ENCODE results near the gene OXTR.
"Not testable (repeated sequence)": the region's sequence is repeated elsewhere in the genome, so short reads cannot be mapped to it uniquely, and the experiment has no call there.

OXTR gene

DNA sequence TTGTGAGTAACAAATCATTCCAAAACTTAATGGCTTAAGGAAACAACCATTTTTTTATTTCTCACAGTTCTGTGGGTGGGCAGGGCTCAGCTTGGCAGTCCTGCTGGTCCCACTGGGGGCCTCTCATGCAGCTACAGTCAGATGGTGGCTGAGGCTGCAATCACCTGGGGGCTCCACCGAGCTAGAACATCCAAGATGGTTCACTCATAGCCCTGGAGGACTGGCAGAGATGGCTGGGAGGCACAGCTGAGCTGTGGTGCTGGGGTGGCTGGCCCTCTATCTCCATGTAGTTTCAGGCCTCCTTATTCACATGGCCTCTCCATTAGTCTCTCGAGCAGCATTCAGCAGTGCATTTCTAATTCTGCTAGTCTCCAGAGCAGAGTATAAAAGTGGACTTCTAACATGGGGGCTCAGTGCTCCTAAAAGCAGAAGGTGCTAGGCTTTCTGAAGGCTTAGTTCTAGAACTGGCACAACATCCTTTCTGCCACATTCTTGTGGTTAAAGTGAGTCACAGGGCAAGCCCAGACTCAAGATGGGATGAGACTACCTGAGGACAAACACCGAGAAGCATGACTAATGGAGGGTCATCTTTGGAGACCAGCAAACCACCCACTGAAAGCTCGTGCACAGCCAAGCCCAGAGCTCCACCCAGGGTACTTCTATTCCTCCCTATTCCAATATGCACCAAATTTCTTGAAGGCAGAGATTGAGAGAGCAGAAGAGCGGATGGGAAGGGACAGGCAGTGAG lies 29.5 kb downstream of the OXTR start:
- DNase-seq = no peak

DNA sequence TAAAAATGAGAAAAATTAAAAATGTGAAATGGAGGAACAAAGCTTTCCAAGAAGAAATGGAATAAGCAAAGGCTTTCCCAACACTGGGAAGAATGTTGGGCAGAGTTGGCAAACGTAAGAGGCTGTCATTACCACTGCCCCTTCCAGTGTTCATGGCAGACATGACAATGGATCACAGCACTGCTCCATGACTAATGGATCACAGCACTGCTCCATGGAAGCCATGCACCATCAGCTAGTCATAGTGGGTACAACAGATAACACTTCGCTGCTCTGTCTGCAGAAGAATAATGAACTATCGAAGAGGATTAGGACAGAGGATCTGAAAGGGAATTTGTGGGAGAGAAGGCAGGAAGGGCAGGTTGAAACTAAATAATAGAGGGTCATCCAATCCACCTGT lies 30.8 kb downstream of the OXTR start:
- no peak for DNase-seq

DNA sequence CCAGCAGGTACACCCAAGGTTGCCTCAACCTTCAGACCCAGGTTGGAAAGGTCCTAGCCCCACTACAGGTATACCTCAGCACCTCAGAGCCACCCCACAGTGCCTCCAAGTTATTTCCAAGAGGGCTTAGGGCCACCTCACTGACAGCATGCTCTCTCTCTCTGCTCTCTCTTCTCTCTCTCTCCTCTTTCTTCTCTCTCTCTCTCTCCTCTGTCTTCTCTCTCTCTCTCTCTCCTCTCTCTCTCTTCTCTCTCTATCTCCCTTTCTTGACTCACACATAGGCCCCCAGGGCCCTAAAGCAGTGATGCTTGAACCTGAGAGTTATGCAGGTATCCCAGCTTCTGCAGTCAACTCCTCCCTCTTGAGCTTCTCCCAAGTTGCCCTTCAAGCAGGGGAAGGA lies 31.6 kb downstream of the OXTR start:
- no peak for DNase-seq

DNA sequence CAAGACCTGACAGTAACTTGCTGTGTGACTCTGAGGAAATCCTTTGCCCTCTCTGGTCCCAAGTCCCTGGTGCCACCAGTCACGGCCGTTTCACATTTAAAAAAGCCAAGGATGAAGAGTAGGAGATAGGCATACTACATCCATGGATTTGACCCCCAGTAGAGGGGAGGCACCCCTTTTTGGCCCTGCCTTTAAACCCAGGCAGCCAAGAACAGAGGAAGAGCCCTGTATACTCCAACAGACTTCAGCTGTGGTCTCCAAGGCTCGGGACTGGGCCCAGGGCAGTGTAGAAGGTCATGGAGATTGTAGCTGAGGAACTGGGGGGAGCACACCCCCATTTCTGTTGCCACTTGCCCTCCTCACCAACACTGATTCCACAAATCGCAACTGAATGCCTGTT lies 32.1 kb downstream of the OXTR start:
- no peak for DNase-seq

DNA sequence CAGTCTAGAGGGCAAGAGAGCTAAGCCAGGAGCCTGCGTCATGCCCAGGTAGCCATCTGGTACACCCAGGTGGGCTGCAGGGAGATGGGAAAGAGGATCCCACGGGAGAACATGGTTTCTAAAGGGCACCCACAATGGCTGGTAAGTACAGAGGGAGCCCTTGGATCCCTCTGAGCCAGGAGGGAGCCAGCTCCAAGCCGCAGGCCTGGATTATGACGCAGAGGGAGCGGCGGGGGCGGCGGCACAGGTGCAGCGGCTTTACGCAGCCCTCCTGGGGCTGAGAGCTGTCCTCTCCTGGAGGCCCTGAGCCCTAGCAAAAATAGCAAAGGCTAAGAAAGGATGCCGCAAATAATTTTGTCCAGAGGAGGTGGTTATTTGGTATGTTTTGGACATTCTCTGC lies 33.0 kb downstream of the OXTR start:
- DNase-seq = no peak

DNA sequence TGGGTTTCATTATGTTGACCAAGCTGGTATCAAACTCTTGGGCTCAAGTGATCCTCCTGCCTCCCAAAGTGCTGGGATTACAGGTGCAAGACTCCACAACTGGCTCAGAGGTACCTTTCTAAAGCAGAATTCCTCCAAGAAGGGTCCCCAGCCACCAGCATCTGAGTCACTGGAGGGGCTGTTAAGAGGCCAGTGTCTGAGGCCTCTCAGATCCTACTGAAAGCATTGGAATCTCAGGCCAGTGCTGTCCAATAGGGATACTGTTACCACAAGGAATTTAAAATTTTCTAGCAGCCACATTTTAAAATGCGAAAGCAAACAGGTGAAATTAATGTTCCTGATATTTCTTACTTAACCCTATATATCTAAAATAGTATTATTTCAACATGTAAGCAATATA lies 34.5 kb downstream of the OXTR start:
- DNase-seq = no peak

DNA sequence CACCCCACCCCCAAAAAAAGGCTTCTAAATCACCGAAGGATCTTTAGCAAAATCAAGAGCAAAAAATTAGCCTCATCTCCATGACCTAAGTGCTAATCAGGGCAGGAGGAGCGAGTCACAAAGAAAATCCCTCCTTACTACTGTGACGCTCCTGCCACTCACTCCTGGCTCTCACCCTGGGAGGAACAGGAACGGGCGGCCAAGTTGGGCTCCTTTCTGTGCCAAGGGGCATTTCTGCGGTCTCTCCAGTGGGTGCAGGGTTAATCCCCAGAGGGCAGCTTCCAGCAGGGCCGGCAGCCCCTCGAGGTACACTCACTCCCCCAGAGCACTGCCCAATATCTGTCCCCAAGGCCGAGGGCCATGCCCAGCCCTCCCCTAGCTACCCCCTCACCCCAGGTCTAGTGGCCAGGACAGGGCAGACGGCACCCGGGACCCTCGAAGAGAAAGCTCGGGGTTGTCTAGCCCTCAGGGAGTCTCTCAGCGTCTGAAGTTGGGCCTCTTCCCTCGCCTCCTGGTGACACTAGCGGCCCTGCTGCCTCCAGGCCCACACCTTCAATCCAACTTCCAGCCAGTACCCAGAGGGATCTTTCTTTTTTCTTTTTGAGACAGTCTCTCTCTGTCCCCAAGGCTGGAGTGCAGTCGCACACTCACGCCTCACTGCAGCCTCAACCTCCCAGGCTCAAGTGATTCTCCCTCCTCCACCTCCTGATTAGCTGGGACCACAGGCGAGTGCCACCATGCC lies 35.1 kb downstream of the OXTR start:
- DNase-seq = no peak

DNA sequence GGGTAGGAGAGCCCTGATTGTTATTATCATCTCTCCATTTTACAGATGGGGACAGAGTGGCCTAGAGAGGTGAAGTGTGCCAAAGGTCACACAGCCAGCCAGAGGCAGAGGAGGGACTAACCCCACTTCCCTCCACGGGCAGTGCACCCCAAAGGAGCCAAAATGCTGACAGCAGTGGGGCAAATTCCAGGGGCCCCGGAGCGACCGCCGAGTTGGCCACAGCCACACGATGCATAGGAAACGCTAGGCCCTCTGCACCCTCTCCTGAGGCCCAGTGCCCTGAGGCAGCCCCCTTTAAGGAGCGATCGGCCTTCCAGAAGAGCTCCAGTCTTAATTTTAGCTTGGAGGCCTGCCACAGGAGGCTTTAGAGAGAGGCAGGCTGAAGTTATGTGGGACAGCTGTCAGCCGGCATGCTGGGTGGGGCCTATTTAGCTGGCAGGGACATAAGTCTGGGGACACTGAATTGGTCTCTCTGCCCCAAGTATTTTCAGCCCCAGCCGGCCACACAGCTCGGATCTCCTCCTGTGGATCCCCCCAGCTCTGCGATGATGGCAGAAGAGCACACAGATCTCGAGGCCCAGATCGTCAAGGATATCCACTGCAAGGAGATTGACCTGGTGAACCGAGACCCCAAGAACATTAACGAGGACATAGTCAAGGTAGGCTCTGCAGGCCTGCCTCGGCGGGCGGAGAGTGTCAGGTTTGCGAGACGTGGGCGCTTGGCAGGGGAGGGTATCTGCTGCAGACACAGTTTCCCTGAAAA lies 35.9 kb downstream of the OXTR start, which contains the start of gene CAV3:
CAV3 (plus strand) TSS at position 471 of the 763 bp plus-strand sequence; CDS start at position 546, 75 bp downstream.
- no peak for DNase-seq

DNA sequence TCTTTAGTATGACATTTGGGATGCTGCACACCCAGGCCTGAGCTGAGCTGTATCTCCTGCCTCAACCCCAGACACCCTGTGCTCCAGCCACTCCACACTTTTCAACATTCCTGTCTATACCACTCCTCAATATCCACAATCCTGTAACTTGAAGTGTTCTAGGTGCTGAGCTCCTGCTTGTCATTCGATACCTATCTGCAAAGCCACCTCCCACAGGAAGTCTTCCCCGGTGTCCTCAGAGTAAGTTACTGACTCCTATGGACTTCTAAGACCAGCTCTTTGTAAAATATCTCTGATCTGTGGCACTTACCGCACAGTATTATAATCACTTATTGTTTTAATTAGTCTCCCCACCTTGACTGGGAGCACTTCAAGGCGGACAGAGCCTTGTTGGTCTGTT lies 37.0 kb downstream of the OXTR start:
- DNase-seq = no peak

DNA sequence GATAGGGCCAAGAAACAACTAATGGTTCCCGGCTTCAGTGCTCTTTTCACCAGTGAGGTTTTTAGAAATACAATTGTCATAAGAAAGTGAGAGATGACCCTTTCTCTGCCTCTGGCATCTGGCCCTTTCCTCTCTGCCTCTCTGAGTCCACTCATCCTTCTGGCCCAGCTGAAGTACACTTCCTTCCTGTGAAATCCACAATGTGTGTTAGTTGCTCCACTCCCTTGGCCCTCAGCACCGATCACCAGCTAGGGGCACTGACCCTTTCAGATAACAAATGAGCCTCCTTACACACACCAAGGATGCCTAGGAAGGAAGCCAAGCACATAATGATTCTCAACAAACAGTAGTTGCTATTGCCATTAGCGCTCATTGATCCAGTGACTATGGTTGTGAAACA lies 38.8 kb downstream of the OXTR start:
- no peak for DNase-seq

DNA sequence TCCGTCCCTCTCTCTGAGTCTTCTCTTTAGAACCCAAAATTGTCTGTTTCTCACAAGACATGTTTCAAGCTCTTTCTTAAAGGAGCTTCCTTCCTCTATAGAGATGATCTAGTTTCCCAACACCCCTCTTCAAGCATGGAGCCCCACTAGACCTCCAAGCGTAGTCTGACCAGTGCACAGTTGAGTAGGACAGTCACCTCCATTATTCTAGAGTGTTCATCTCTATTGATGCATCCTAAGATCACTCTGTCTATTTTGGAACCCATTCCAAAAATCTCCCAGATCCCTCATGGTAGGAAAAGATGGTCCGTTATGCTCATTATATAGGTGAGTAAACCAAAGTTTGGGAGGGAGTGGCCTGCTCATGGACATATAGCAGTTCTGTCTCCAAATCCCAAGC lies 39.9 kb downstream of the OXTR start:
- DNase-seq = no peak

DNA sequence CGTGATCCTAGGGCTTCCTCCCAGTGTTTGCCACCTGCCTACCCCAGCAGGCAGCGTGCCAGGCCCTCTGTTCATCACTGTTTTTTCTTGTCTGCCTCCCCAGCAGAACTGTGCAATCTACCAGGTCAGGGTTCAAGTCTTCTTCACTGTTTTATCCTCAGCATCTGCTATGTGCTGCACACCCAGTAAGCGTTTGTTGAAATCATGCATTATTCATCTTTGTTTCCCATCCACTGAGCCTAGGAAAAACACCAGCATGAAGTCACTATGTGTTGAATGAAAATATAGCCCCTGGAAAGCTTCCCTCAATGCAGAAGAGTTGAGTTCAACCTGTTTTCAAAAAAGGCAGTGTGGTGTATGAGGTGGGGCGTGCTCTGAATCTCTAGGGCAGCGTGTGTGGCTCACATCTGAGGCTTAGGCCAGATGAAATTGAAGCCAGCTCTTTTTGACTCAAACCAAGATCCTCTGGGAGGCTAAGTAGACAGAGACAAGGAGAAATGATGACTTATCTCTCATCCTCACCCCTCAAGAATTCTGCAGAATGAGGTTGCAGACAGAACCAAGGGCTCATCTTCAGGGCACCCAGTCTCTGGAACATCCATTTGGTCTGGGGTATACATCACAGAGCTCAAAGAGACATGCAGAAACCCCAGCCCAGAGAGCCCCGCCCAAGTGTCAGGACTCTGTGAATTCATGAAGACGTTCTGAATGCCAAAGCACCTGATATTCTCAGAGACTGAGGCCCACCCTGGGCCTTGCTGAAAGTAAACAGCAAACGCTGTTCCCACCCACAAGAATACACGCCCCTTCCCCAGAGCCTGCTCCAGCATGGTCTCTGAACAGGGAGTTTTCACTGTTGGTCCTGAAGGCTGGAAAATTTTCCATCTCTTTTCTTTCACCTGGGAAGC lies 41.6 kb downstream of the OXTR start:
- DNase-seq = no peak

DNA sequence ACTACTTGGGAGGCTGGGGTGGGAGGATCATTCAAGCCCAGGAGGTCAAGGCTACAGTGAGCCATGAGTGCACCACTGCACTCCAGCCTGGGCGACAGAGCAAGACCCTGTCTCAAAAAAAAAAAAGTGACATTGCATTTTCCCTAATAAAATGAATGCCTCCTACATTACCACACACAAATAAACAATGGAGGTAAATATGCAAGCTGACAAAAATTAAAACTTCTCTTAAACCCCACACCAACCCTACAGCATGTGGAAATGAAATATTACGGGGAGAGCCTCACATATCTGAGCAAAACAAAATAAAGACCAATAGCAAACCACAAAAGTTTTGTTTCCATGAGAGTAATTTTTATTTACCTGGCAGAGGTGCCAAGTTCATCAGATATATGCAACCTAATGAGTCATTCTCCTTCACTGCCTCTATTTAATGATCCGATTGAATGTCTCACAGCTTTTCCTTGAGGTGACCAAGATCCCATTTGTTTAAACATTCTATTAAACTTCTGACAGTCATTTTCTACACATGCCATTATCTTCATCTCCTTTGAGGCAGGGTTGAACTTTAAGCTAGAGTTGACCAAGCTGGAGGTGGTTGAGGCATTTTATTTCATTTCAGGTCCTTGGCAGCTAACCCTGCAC lies 45.2 kb downstream of the OXTR start:
- no peak for DNase-seq

DNA sequence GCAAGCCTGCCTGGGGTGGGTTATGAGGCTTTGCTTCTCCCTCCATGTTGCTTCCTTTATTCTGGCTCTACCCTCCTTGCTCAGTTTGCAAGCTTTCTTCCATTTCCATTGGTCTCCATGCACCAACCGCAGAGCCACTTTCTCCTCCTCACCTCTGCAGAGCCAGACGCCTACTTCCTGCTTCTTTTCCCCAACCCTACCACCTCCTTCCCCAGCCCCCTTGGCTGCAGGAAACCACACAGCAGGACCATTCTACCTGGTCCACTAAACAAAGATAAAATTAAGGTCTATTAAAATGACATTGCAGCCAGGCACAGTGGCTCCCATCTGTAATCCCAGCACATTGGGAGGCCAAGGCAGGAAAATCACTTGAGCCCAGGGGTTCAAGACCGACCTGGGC lies 45.8 kb downstream of the OXTR start:
- no peak for DNase-seq

DNA sequence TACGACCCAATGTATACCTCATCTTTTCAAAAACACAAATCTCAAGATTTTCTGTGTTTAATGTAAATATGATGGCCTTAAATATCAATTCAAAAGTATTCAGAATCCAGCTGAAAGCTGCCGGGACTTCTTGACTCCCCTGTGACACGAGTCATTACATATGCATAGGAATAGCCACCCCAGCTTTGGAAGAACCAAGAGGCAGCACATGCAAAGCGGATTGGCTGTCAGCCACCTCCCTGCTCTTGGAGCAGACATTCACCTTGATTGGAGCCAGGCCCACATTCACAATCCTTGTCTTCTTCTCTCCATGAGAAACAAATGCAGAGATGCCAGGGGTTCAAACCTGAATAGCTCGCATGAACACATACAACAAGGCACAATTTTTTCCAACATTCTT lies 46.6 kb downstream of the OXTR start:
- DNase-seq = no peak

DNA sequence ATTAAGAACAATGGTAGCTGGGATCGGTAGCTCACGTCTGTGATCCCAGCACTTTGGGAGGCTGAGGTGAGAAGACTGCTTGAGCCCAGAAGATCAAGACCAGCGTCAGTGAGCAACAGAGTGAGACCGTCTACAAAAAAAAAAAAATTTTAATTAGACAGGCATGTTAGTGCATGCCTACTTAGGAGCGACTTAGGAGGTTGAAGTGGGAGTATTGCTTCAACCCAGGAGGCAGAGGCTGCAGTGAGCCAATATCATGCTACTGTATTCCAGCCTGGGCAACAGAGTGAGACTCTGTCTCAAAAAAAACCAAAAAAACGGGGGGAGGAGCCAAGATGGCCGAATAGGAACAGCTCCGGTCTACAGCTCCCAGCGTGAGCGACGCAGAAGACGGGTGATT lies 53.7 kb downstream of the OXTR start:
- not testable (repeated sequence) for DNase-seq

DNA sequence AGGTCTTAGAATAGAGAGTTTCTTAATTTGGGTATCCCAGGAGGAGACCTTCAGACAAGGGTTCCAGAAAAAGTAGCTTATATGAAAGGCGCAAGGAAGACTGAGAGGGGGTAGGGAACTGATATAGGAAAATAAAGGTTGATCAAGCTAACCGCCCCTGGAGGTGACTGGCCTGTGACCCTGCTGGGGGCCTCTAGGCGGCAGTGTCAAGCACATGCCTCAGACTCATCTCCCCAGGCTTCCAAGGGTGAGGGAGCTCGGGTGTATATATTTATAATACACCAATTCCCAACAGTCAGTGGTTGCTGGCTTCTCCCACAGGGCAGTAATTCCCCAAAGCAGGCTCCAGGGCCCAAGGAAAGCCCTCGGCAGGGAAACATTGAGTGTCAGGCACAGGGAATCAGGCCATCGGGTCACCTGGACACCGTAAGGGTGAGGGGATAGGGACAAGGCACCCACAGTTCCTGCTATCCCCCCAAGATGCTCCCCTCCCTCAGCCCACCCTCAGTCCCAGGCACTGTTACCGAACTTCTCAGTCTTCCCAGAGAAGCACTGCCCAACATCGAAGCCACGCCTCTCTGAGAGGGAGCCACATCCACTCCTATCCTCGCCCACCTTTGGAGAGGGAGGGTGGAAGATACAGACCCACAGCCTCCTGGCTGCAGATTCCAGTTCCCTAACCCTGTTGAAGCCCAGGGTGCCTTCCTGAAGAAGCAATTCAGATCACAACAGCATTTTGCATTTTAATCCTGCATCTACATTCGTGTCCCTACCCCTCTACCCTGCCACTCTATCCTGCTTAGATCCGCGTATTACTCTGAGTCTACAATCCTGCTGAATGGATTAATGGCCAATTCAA lies 55.3 kb downstream of the OXTR start:
- no peak for DNase-seq

DNA sequence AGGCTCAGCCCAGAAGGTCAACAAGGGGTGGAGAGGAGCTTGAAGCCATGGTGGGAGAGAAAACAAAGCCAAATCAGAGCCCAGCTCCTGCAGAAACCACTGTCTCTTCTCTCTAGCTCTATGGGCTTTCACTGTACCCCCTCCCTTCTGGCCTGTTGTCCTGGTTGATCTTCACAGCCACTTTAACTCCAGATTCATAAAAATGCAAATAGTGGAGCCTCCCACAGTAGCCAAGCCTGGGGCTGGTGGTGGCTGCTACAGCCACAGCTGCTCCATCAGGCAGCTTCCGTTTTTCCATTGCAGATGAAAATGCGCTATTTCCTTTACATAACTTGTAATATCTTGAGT lies 56.5 kb downstream of the OXTR start:
- no peak for DNase-seq

DNA sequence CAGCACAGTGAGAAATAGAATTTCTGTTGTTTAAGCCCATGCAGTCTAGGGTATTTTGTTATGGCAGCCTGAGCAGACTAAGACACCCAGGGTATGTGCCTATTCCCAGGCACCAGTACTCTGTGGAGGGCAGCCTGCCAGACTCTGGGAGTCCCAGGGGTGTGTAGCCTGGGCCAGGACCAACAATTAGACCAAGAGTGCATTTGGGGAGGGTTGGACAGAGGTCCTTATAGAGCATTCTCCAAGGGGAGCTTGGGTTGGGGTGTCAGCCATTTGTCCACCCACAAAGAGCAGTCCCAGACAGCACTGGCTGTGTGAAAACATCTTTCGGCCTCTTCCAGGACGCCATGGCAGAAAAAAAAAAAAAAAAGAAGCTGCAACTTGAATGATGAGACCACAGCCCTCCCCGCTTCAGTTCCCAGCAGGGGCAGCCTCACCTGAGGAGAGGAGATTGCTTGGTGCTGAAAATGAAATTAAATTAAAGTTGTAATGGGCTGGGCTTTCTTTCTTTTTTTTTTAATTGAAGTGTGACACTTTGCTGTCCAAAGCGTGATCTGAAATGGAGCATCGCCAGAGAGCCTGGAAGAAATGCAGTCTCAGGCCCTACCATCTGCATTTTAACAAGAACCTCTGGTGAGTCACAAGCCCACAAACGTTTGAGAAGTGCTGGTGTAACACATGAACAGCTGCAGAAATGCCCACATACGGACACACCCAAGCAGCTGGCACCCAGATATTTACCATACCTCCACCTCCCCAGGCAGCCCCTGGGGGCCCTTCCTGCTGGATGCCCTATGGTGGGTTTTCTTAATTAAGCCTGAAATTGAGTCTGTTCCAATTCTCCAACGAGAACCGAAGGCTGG lies 57.1 kb downstream of the OXTR start:
- peak; percentile 32 for DNase-seq

DNA sequence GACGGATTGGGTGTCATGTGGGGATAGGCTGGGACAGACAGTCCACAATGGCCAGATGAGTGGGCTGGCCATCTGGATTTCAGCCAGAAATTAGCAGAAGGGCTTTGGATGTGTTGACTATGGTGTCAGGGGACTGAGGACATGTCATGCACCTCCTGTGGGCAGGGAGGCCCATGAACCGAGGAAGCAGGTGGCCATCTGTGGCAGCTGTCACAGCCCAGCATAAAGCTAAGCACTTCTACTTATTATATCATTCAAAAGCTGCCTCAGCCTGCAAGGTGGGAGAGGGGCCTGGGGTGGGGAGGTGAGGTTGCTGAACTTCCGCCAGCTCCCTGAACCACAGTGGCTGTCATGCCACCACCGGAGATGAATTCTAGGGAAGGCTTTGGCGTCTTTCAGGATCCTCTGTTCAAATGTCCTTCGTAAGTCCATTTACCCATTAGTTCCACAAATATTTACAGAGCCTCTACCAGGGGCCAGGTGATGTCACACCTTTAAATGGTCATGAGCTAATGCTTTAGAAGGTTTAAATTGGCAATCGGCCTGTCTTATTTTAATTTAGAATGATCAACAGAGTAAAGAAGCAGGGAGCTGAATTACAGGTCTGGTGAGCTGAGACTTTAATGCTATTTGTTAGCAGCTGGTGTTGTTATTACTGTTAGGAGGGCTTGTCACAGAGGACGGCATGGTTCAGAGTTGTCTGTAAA lies 59.5 kb downstream of the OXTR start:
- DNase-seq = no peak

Measured in NCI-H1694 (cell line).